Measurements from ENCODE around the gene TXLNB. TPM values are rescaled to one million over a fixed set of nuclear protein-coding genes. Genes with fewer than 3 reads are reported as not detected.

Gene TXLNB
- total RNA-seq, 1 experiment from 2014 or later, result 0.15 TPM

- Mint-ChIP-seq H3K27me3 (ENCODE audit: low read depth) (no peaks in the 10 kb centered on the region; the same call in 1 of the 2 replicates), H3K36me3 (peaks cover 39% of the 10 kb centered on the region), H3K4me1 (no peaks in the 10 kb centered on the region), H3K27ac (no peak overlapping the region), H3K9me3 (peaks cover 50% of the 10 kb centered on the region), H3K4me3 (no peak overlapping the region)
- ChIA-PET CTCF (interaction anchor here (0.8 kb wide), 1 partner anchor 164 kb away, joined by 3 read pairs; no protein-coding TSS in a partner anchor), POLR2A (no interaction called here)
- ATAC-seq (no peak), DNase-seq (ENCODE audit: low spot score) (no peak)
- TF ChIP-seq ZNF512 (CRISPR knock-in tag; IDR thresholded peaks at IDR 0.05; ENCODE audit: borderline replicate concordance) (no peak), ZNF281 (CRISPR knock-in tag; IDR thresholded peaks at IDR 0.05) (no peak), SMAD4 (CRISPR knock-in tag; IDR thresholded peaks at IDR 0.05) (no peak), CBFB (CRISPR knock-in tag; IDR thresholded peaks at IDR 0.05; ENCODE audit: low read depth) (no peak), SP1 (CRISPR knock-in tag; conservative IDR thresholded peaks at IDR 0.05) (no peak), FOXK1 (CRISPR knock-in tag; IDR thresholded peaks at IDR 0.05) (no peak), HMGXB4 (CRISPR knock-in tag; IDR thresholded peaks at IDR 0.05) (no peak), GTF2I (CRISPR knock-in tag; conservative IDR thresholded peaks at IDR 0.05) (no peak), ZBTB21 (CRISPR knock-in tag; IDR thresholded peaks at IDR 0.05; ENCODE audit: borderline replicate concordance) (no peak), ZNF263 (CRISPR knock-in tag; IDR thresholded peaks at IDR 0.05; ENCODE audit: low read depth) (no peak), AFF4 (CRISPR knock-in tag; IDR thresholded peaks at IDR 0.05; ENCODE audit: borderline replicate concordance) (no peak)
Observed at GRCh38 chr6:139204978-139205377, 86.8 kb downstream of the TXLNB start.

GRCh38 chr6:139201378-139201777, 90.4 kb downstream of the TXLNB start:
- ChIA-PET POLR2A (no interaction called here), CTCF (interaction anchor here (2.0 kb wide), 1 partner anchor 49 kb away, joined by 5 read pairs; no protein-coding TSS in a partner anchor)

More at GRCh38 chr6:139201378-139201777, 90.4 kb downstream of the TXLNB start:
- ATAC-seq, result no peak
- TF ChIP-seq ESRRA (CRISPR knock-in tag; IDR thresholded peaks at IDR 0.05; ENCODE audit: borderline replicate concordance), result no peak
- no peak for TF ChIP-seq ZNF263 (CRISPR knock-in tag; IDR thresholded peaks at IDR 0.05; ENCODE audit: low read depth)
- no peak for TF ChIP-seq ZNF671 (CRISPR knock-in tag; IDR thresholded peaks at IDR 0.05)
- no peak for TF ChIP-seq NFE2L1 (CRISPR knock-in tag; IDR thresholded peaks at IDR 0.05)
- no peak for TF ChIP-seq RELA (CRISPR knock-in tag; IDR thresholded peaks at IDR 0.05; ENCODE audit: borderline replicate concordance)
- H3K4me1 Mint-ChIP-seq, result peaks cover 7% of the 10 kb centered on the region
- no peaks in the 10 kb centered on the region for H3K27me3 Mint-ChIP-seq (ENCODE audit: low read depth)
- no peak overlapping the region for H3K27ac Mint-ChIP-seq
- H3K4me3 Mint-ChIP-seq, result no peak overlapping the region
- H3K9me3 Mint-ChIP-seq, result peaks cover 31% of the 10 kb centered on the region
- DNase-seq (ENCODE audit: low spot score), result no peak
- H3K36me3 Mint-ChIP-seq, result peaks cover 10% of the 10 kb centered on the region

Measured in WTC11 (cell line).